Neutrophil (primary cell): ENCODE data around the gene EXOC4.

Source experiments
- H3K27ac ChIP-seq: fragments of 200-600 bp; sonication (generic); 2 replicates; pipeline ENCODE4 v1.5.1; 2016; ENCODE audit warnings: mild to moderate bottlenecking, moderate library complexity
- H3K27me3 ChIP-seq: fragments of 200-600 bp; sonication (generic); 2 replicates; pipeline ENCODE4 v1.6.0; 2016; ENCODE audit warnings: mild to moderate bottlenecking
- H3K36me3 ChIP-seq: fragments of 200-600 bp; sonication (generic); 2 replicates; pipeline ENCODE4 v1.5.1; 2017
- H3K4me1 ChIP-seq, 2 experiments: fragments of 200-600 bp in 1 of 2; sonication (generic) in 1 of 2; 1 replicate in 1 of 2; 2 replicates in 1 of 2; pipeline versions ENCODE4 v1.5.1 to v1.6.1; 2013 to 2016; ENCODE audit warnings: low read depth in 1 of 2, low read length in 1 of 2, mild to moderate bottlenecking in 1 of 2, moderate library complexity in 1 of 2; ENCODE audit not compliant: control insufficient read depth in 1 of 2, insufficient read depth in 1 of 2
- H3K4me3 ChIP-seq, 2 experiments: fragments of 200-600 bp in 1 of 2; sonication (generic) in 1 of 2; 1 replicate in 1 of 2; 2 replicates in 1 of 2; pipeline ENCODE4 v1.5.1; 2013 to 2016; ENCODE audit warnings: low read depth in 1 of 2, low read length in 1 of 2, mild to moderate bottlenecking in 1 of 2, moderate library complexity in 1 of 2
- H3K9me3 ChIP-seq: fragments of 200-600 bp; sonication (generic); 2 replicates; pipeline ENCODE4 v1.5.1; 2016
- CTCF ChIP-seq: fragments of 200-600 bp; sonication (generic); IDR thresholded peaks from 2 replicates; pipeline ENCODE4 v1.5.1; 2016; ENCODE audit warnings: antibody characterized with exemption

Gene EXOC4

GRCh38 chr7:133916621-133917020 is 663.7 kb downstream of the EXOC4 start:
- H3K4me1 ChIP-seq: no peaks in the 10 kb centered on the region

GRCh38 chr7:133919810-133920209 is 666.9 kb downstream of the EXOC4 start:
- Histone ChIP-seq H3K9me3 (no peaks in the 10 kb centered on the region), H3K27me3 (no peaks in the 10 kb centered on the region), H3K27ac (no peak overlapping the region), H3K36me3 (no peaks in the 10 kb centered on the region), H3K4me1 (no peaks in the 10 kb centered on the region), H3K4me3 (no peak overlapping the region)
- TF ChIP-seq CTCF: no peak

More at GRCh38 chr7:133916621-133917020, 663.7 kb downstream of the EXOC4 start:
- Histone ChIP-seq H3K27me3 (no peaks in the 10 kb centered on the region), H3K4me3 (no peak overlapping the region), H3K27ac (no peak overlapping the region), H3K36me3 (no peaks in the 10 kb centered on the region), H3K9me3 (no peaks in the 10 kb centered on the region)
- TF ChIP-seq CTCF: no peak

- no peaks in the 10 kb centered on the region for H3K9me3 ChIP-seq
- TF ChIP-seq CTCF: no peak
Measured at GRCh38 chr7:133921635-133922182, 668.8 kb downstream of the EXOC4 start.

DNA sequence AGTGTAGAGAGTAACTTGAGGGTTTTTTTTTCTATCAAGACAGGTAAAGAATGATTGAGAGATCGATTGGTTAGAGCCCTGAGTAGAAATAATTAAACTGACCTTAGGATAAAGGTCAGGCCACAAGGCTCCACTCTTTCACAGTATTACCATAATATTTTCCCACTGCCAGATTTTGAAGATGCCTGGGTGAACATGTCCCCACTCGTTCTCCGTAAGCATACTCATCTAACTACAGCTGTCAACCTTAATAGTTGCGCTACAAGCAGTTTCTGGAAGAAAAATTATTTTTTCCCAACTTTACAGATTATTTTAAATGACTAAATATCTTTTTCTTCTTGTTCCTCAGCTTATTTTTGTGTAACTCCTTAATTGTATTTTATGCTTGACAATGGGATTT is 671.1 kb downstream of the EXOC4 start:
- H3K27me3 ChIP-seq: no peaks in the 10 kb centered on the region
- H3K9me3 ChIP-seq: no peaks in the 10 kb centered on the region
- no peaks in the 10 kb centered on the region for H3K36me3 ChIP-seq
- no peak overlapping the region for H3K27ac ChIP-seq
- no peak for TF ChIP-seq CTCF
- H3K4me3 ChIP-seq: no peak overlapping the region
- H3K4me1 ChIP-seq: no peaks in the 10 kb centered on the region

More at GRCh38 chr7:133921635-133922182, 668.8 kb downstream of the EXOC4 start:
- no peaks in the 10 kb centered on the region for H3K27me3 ChIP-seq
- no peaks in the 10 kb centered on the region for H3K36me3 ChIP-seq
- no peaks in the 10 kb centered on the region for H3K4me1 ChIP-seq
- no peak overlapping the region for H3K27ac ChIP-seq
- no peak overlapping the region for H3K4me3 ChIP-seq

- H3K4me1 ChIP-seq: peaks cover 0 to 13% of the 10 kb centered on the region in 2 experiments
- no peak overlapping the region for H3K4me3 ChIP-seq
- no peak for TF ChIP-seq CTCF
- H3K36me3 ChIP-seq: no peaks in the 10 kb centered on the region
- no peaks in the 10 kb centered on the region for H3K9me3 ChIP-seq
- H3K27ac ChIP-seq: no peak overlapping the region
- H3K27me3 ChIP-seq: no peaks in the 10 kb centered on the region
Measured at GRCh38 chr7:133931053-133931452, 678.2 kb downstream of the EXOC4 start.
